ENCODE measurements around the gene WDFY4.

The WDFY4 gene

GRCh38 chr10:48768926-48769325, 84.3 kb downstream of the WDFY4 start:
- no peak for DNase-seq

GRCh38 chr10:48769706-48770435, 85.2 kb downstream of the WDFY4 start:
- no peak for DNase-seq

- no peak for DNase-seq
Measured at GRCh38 chr10:48770561-48771089, 86.0 kb downstream of the WDFY4 start.

DNA sequence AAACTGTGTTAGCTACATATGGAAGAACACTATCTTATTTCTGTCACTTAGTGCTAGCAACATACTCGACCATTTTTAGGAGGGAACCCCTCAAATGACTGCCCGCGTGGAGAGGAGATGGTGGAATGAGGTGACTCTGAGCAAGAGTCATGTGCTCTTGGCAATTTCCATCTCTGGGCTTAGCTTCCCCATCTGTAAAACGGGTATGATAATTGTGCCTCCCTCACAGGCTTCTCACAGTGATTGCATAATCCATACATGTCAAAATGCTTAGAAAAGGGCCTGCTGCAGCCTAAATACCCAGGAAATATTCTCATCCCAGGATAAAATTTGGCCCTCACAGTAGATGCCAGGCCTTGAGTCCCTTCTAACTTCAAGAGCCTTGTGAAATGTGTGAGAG, 86.6 kb downstream of the WDFY4 start:
- no peak for DNase-seq

DNA sequence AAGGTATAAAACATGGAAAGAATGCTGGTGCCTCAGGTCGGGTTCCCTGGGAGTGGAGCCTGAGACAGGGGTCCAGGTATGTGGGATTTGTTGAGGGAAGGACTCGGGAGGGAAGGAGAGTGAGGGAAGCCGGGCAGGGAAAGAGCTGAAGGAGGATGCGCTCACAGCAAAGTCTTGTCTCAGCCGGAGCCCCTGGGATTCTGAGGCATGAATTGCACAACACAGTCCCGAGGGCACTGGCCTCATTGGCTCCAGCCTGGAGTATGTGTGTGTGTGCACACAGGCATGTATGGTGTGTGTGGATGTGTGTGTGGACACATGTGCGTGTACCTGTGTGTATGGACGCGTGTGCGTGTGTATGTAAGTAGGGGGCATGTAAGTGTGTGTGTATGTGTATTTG, 87.4 kb downstream of the WDFY4 start:
- no peak for DNase-seq

GRCh38 chr10:48773580-48773979, 88.9 kb downstream of the WDFY4 start:
- no peak for DNase-seq

- no peak for DNase-seq
Measured at GRCh38 chr10:48774416-48775205, 89.9 kb downstream of the WDFY4 start.

DNA sequence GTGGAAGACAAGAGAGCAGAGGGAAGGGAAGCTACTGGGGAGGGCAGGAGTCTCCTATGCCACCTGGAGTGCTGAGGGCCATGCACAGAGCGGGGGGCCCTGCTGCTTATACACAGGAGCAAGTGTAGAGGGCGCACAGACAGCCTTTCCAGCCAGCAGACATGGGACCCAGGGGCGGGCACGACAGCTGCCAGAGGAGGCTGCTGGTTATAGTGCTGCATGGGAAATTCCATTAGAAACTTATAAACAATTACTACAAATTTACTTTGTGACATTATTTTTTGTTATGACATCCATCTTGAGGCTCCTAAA, 90.5 kb downstream of the WDFY4 start:
- DNase-seq: no peak

DNA sequence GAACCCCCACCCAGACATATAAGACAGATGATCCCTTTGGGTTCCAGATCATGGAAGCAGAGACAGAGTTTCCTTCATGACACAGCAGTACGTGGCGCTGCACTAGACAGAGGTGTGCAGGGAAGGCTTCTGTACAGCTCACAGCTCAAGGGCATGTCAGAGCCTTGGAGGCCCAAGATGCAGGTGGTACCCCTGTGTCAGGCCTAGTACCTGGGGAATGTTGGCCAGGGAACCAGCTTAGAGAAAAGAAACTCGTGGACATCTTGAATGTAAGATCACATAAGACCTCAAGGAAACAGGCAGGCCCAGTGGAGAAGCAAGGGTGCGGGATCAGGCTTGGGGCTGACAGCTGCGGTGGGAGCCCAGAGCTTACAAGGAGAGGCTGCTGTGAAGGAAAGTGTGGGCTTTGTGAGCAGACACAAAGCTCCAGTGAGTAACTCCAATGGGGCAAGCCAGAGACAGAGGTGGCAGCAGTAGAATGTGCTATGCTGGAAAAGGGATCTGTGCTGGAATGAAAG, 91.4 kb downstream of the WDFY4 start:
- no peak for DNase-seq

- no peak for DNase-seq
Measured at GRCh38 chr10:48776528-48776927, 91.9 kb downstream of the WDFY4 start.

DNA sequence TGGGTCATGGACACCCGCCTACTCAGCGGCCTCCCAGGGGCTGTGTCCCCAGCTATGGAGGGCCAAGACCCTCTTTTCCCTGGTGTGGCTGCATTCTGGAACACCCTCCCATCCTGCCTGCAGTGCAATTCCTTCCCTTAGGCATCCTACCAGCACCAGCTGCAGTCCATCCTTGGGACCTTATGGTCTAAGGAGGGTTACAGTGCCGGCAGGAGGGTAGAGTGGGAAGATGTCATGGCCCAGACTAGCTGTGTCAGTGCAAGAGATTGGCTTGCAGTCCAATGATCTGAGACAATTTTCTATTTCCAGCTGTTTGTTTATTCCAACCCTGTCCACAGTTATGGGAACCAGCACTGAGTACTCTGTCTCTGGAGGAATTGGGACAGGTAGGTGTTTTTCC, 92.4 kb downstream of the WDFY4 start:
- no peak for DNase-seq

GRCh38 chr10:48778193-48778857, 93.7 kb downstream of the WDFY4 start:
- no peak for DNase-seq

GRCh38 chr10:48779077-48779476, 94.4 kb downstream of the WDFY4 start:
- DNase-seq: no peak

DNA sequence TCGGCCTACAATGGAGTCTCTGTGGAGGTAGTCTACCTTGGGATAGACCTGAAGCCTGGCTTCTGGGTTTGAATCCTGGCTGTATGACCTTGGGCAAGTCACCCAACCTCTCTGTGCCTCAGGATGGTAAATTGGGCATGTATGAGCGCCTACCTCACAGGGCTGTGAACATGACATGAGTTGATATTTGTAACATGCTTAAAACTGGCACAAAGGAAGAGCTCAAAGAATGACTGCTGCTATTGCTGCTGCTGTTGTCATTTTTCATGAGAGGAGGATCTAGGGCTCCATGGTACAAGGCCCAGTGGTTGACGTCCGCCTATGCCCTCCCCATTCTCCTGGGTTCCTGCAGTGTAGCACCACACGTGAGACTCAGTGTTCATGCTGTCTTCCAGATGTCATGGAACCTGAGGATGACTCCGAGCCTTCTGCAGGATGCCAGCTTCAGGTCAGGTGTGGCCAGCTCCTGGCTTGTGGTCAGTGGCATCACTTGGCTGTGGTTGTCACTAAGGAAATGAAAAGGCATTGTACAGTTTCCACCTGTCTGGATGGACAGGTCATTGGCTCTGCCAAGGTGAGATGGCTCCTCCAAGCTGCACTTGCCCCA, 95.0 kb downstream of the WDFY4 start:
- no peak for DNase-seq

DNA sequence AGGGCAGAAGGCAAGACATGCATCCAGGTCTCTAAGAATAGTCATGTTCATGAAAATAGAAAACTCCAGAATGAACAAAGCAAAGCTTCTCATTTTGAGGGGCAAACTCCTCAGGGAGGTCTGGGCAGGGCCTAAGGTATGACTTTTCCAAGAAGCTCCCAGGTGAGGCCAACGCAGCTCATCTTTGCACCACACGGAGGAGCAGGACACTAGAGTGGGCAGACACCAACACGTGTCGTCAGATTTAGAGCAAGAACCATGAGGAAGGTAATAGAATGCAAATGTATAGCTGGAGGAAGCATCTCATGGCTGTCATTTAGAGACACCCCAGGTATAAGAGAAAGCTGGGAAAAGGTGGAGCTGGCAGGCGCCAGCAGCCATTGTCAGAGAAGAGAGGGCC, 95.7 kb downstream of the WDFY4 start:
- DNase-seq: no peak

- no peak for DNase-seq
Measured at GRCh38 chr10:48782386-48782785, 97.7 kb downstream of the WDFY4 start.

DNA sequence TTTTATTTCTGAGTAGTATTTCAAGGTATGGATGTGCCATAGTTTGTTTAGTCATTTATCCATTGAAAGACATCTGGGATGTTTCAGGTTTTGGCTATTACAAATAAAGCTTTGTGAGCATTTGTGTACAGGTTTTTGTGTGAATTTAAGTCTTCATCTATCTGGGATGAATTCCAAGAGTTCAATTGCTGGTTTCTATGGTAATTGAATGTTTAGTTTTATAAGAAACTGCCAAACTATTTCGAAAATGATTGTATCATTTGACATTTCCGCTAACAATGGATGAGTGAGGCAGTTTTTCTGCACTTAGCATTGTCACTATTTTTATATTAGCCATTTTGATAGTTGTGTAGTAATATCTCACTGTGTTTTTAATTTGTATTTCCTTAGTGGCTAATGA, 99.4 kb downstream of the WDFY4 start:
- no peak for DNase-seq

- DNase-seq: no peak
Measured at GRCh38 chr10:48785796-48786195, 101.1 kb downstream of the WDFY4 start.

- DNase-seq: no peak
Measured at GRCh38 chr10:48786606-48787282, 102.1 kb downstream of the WDFY4 start.

DNA sequence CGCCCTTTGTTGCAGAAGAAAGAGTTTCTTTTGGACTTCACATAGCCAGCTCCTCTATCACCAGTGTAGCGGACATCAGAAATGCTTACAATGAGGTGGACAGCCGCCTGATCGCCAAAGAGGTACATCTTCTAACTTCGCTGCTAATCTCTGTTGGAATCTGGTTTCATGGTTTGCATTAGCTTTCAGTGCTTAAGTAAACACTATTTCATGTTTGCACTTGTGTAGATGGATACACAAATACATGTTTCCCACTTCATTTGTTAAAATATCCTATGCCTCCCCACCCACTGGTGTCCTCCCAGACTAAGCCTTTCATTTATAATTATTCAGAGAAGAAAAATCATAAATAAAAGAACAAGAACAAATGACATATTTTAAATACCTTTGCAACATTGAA, 103.9 kb downstream of the WDFY4 start:
- no peak for DNase-seq
